ENCODE data around the gene JARID2. TPM values are rescaled to one million over a fixed set of nuclear protein-coding genes. Genes with fewer than 3 reads are reported as not detected.
A peak's percentile ranks its signal among the peaks of the same experiment; 100 is the strongest.

Gene JARID2
- total RNA-seq, 1 donor from 2014 or later, result 43.9 TPM

DNA sequence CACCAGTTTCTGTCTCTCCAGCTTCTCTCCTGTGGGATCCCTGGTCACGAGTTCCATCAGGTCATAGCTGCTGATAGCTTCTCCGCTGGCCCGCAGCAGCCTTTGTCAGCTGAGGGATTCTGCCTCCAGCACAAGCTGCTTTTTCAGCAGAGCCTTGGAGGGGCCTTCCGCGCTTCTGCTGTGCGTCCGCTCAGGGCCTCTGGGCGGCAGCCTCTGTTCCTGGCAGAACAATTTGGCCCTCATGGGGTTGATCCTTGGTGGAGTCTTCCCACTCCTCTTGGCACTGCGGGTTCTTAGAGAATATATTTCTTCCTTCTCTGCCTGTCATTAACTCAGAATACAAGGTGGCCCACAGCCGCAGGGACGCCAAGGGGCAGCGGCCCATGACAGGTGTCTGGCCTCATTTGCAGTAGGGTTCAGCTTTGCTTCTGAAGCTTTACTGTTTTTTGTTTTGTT lies 258.2 kb downstream of the JARID2 start:
- no peaks in the 10 kb centered on the region for H3K9me3 Mint-ChIP-seq

DNA sequence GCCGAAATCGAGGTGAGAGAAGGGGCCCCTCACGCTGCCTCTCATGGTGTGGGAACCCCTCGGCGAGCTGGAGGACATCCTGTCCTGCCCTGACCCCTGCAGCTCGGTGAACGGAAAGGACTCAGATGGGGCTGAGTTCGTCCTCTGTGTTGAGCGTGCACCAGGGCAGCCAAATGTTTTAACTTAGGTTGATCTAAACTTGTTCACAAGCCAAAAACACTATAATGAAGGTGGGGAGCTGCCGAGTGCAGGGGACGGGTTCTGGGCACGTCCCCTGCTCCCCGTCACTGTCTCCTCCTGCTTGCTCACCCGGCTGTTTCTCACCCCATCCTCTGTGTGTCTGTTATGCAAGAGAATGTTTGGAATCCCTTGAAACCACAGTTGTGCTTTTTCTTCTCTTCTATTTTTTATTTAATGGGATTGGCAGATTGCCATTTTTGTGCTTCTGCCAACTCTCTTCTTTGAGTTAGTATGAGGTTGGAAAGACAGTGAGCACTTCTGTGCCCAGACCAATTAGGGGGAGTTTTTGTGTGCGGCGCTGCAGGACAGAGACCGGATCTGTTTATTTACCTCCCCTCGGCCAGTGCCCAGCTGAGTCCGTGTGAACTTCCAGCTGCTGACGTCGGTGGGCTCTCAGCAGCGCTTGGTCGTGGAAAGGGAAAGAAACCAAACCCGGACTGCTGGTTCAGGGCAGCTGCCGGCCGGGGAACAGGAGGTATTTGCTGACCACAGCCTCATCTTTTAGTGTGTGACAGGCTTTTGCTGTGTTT lies 258.9 kb downstream of the JARID2 start:
- peaks cover 32% of the 10 kb centered on the region for H3K4me1 Mint-ChIP-seq (ENCODE audit: unreplicated experiment)
- H3K9me3 Mint-ChIP-seq, result no peaks in the 10 kb centered on the region
- no peak for DNase-seq (ENCODE audit: extremely low spot score, unreplicated experiment)
- H3K27ac Mint-ChIP-seq, result peak overlapping the region; percentile 12
- H3K27me3 Mint-ChIP-seq, result no peaks in the 10 kb centered on the region
- TF ChIP-seq, protein P1, sequence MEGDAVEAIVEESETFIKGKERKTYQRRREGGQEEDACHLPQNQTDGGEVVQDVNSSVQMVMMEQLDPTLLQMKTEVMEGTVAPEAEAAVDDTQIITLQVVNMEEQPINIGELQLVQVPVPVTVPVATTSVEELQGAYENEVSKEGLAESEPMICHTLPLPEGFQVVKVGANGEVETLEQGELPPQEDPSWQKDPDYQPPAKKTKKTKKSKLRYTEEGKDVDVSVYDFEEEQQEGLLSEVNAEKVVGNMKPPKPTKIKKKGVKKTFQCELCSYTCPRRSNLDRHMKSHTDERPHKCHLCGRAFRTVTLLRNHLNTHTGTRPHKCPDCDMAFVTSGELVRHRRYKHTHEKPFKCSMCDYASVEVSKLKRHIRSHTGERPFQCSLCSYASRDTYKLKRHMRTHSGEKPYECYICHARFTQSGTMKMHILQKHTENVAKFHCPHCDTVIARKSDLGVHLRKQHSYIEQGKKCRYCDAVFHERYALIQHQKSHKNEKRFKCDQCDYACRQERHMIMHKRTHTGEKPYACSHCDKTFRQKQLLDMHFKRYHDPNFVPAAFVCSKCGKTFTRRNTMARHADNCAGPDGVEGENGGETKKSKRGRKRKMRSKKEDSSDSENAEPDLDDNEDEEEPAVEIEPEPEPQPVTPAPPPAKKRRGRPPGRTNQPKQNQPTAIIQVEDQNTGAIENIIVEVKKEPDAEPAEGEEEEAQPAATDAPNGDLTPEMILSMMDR (conservative IDR thresholded peaks at IDR 0.05), result no peak
- peaks cover 31% of the 10 kb centered on the region for H3K36me3 Mint-ChIP-seq
- peak overlapping the region; percentile 9 for H3K4me3 Mint-ChIP-seq

More for the DNA sequence above, 258.2 kb downstream of the JARID2 start:
- TF ChIP-seq, protein P1 (conservative IDR thresholded peaks at IDR 0.05), result no peak
- Mint-ChIP-seq H3K4me3 (no peak overlapping the region), H3K27ac (no peak overlapping the region), H3K4me1 (ENCODE audit: unreplicated experiment) (peaks cover 32% of the 10 kb centered on the region), H3K27me3 (no peaks in the 10 kb centered on the region), H3K36me3 (peaks cover 31% of the 10 kb centered on the region)
- DNase-seq (ENCODE audit: extremely low spot score, unreplicated experiment), result no peak

DNA sequence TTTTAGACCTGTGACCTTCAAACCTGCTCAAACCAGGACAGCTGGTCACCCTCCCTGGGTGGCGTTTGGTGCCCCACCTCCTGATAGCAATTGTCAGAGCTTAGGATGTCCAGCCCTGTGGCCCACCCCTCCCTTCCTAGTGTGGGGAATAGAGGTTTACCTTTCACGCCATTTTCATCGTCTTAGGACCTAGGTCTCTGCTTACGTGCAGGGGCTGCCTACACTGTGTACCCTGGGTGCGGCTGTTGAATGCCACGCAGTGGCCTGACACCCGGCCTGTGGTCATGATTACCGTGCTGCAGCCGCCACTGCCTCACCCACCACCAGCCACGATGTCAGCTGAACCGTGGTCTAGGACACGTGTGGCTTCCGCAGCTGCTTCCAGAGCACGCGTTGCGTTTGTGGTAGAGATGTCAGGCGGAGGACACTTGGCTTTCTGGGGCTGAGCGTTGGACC lies 259.6 kb downstream of the JARID2 start:
- Mint-ChIP-seq H3K4me1 (ENCODE audit: unreplicated experiment) (peaks cover 34% of the 10 kb centered on the region), H3K27ac (peak overlapping the region; percentile 12), H3K36me3 (peaks cover 31% of the 10 kb centered on the region), H3K9me3 (no peaks in the 10 kb centered on the region), H3K4me3 (no peak overlapping the region), H3K27me3 (no peaks in the 10 kb centered on the region)
- TF ChIP-seq, protein P1 (conservative IDR thresholded peaks at IDR 0.05), result no peak
- DNase-seq (ENCODE audit: extremely low spot score, unreplicated experiment), result no peak

DNA sequence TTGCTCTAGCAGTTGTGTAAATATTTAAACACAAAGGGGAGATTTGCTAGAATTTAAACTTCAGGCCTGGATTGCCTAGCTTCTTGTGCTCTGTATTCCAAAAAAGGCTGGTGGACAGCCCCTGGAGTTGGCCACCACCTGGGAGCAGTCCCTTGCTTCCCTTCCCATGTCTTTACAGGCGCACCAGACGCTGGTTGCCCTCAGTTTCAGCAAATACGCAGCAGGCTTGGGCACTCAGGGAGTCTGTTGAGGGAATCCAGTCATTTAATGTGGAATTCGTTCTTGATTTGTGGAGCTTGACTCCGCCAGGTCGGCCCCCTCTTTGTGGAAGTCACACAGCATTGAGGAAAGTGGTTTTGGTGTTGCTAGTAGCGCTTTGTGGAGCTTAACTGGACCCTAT lies 260.2 kb downstream of the JARID2 start:
- H3K27me3 Mint-ChIP-seq, result no peaks in the 10 kb centered on the region
- H3K36me3 Mint-ChIP-seq, result peaks cover 31% of the 10 kb centered on the region
- no peak for DNase-seq (ENCODE audit: extremely low spot score, unreplicated experiment)
- peak overlapping the region; percentile 12 for H3K27ac Mint-ChIP-seq
- H3K4me3 Mint-ChIP-seq, result no peak overlapping the region
- H3K9me3 Mint-ChIP-seq, result no peaks in the 10 kb centered on the region
- H3K4me1 Mint-ChIP-seq (ENCODE audit: unreplicated experiment), result peaks cover 36% of the 10 kb centered on the region
- TF ChIP-seq, protein P1 (conservative IDR thresholded peaks at IDR 0.05), result no peak

DNA sequence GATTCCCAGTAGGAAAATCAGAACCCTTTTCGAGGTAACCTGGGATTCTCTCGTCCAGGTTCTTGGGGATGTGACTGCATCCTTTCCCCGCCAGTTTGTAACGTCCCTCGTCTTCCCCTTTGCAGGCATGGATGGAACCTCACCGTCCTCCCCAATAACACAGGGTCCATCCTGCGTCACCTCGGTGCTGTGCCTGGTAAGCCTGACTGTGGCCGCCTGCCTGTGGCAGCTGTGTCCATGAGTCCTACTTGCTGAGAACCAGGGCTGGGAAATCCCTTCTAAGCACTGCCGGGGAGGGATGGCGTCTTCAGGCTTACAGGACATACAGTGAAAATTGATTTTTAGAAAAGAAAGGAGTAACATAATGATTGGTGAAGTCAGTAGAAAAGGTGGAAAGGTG lies 261.4 kb downstream of the JARID2 start:
- DNase-seq (ENCODE audit: extremely low spot score, unreplicated experiment), result no peak
- H3K4me3 Mint-ChIP-seq, result no peak overlapping the region
- TF ChIP-seq, protein P1 (conservative IDR thresholded peaks at IDR 0.05), result no peak
- H3K4me1 Mint-ChIP-seq (ENCODE audit: unreplicated experiment), result peaks cover 26% of the 10 kb centered on the region
- H3K27ac Mint-ChIP-seq, result no peak overlapping the region
- H3K9me3 Mint-ChIP-seq, result no peaks in the 10 kb centered on the region
- peaks cover 27% of the 10 kb centered on the region for H3K36me3 Mint-ChIP-seq
- no peaks in the 10 kb centered on the region for H3K27me3 Mint-ChIP-seq
